GM19463 (cell line): Measurements from ENCODE around the gene CAV1.

Source experiments
- ATAC-seq: cut with Tn5 transposase; IDR thresholded peaks from one replicate; pipeline ENCODE4 v1.9.1; 2021; ENCODE audit warnings: mild to moderate bottlenecking, moderate library complexity; ENCODE audit not compliant: unreplicated experiment

The CAV1 gene

DNA sequence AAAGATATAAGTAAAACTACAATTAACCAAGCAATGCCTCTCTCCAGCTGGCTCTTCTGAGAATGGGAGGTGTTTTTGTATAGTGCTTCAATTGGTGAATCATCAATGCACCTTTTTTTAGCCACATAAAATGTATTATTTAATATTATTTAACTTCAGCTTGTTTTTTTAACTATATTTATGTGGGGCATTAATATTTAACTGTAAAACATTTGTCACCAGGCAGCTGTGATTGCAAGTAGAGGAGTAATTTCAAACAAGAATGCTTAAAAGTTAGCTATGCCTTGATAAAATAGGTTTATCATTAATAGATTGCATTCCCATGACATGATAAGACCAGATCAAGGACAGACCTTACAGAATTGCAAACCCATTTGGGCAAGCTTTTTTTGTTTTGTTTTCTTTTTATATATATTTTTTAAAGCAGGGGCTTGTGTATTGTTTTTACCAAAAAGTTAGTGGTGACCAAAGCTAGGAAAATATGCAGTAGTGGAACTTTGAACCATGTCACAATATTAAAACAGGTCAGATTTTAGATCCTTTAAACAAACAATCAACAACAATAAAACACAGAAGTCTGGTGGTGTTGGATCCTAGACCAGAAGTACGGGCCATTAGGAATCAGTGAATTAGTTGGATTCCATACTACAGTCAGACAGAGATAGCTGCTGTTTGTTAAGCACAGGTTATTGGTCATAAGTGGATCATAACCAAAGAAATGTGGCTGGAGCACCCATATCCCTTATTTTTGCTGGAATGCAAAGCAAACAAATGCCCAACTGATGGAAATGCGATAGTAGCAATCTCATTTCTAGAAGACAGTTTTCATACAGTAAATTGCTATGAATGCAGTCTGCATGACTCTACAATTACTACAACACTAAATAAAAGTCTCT is 22.4 kb upstream of the CAV1 start:
- ATAC-seq: no peak

DNA sequence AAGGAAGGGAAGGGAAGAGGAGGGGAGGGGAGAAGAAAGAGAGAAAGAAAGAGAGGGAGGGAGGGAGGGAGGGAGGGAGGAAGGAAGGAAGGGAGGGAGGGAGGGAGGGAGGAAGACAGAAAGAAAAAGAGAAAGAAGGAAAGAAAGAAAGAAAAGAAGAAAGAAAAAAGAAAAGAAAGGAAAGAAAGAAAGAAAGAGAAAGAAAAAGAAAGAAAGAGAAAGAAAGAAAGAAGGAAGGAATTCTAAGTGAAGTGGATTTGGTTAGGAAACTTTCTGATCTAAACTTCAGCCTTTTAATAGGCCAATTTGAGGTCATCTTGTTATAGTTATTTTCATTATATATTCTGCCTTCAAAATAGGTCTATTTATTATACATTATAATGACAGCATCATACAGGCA is 21.0 kb upstream of the CAV1 start:
- ATAC-seq: no peak

DNA sequence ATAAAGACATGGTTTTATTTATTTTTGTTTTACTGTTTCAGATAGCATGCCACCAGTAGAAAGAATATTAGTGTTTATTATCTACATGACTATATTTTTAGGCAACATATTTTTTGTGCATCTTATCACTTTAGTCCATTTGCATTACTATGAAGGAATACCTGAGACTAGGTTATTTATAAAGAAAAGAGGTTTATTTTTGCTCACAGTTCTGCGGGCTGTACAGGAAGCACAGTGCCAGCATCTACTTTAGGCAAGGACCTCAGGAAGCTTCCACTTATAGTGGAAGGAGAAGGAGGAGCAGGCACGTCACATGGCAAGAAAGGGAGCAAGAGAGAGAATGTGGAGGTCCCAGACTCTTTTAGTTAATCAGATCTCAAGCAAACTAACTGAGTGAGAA is 19.6 kb upstream of the CAV1 start:
- ATAC-seq: no peak

DNA sequence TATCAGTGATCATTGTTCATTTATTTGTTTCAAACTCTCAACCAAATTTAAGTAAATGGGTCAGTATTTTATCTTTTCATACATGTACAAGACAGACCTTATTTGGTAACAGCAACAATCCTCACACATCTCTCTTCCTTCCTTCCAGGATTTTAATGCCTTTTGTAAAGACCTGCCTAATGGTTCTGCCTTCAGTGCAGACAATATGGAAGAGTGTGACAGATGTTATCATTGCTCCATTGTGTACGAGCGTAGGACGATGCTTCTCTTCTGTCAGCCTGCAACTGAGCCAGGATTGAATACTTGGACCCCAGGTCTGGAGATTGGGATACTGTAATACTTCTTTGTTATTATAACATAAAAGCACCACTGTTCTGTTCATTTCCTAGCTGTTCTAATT is 19.0 kb upstream of the CAV1 start:
- no peak for ATAC-seq

DNA sequence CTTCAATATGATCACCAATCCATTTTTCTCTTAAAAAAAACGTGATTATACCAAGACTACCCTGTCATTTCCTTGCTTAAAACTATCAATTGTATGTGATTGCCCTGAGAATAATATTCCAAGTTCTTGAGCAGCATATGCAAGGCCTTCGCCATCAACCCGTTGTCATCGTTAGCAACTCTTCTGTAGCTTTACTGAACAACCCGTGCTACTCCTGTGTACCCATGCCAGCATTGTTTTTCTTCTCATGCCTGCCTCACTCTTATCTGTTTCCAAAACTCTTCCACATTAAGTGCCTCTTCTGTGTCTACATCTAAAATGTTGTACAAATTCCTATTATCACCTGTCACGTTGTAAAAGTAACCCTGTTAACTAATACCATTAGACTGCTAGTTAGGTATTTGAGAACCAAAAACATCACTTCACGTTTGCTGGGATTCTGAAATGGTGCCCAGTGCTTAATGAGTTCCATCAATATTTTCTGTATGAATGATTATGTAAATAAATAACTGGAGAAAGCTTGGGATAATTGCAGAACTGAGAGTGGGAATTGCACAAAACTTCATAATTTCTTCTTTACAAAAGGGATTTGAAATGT is 14.8 kb upstream of the CAV1 start:
- ATAC-seq: no peak

DNA sequence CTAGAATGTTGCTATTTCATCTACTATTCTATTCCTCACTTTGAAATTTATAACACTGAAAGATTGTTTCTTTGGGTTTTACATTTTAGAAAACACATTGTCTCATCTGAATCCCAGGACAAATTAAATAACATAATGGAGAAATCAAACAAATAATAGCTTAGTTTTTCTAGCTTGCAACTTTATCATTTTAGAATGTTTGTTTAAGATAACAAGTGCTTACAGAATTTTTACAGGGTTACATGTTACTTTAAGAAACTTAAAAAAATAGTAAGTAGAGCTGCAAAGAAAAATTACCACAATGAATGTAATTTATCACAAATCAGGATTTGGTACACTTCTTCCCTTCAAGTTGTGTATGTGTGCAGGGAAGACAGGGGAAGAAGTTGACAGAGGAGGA is 14.0 kb upstream of the CAV1 start:
- no peak for ATAC-seq

DNA sequence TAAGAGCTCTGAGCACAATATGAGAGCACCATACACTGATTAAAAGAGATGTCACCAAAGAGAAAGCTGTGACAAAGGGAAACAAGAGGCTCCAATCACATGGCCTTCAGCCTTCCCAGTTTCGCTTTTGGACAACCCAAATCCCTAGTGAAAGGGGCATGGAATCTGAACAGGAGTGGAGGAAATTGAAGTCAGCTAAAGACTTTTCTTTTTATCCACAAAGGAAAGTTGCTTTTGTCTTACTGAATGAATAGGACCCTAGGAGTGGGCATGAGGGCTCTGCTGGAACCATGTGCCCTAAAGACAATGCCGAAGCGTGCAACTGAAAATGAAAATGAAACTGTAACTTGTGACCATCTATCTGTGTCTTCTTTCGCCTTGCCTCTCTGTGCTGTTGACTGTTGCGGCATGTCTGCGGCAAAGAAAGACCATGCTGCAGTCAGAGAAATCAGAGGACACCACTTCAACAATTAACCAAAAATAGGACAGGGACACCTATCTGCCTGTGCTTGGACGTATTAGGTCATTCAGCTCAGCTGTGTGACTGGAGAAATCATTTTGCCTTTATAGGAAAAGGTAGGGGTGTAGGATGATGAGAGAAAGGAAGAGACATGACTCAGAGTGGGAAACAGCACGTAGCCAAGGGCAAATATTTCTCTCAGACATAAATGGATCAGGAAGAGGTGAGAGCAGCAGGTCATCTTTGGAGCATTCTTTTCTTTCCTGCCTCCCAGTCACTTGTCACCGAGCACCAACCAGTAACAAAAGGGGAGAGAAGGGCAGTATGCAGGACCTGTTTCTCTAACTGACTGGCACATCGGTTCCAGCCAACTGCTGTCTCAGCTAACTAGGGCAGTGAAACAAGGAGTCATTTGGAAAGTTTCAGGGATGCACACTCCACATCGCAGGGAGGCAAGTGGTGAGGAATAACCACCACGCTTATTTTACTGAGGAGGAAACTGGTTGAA is 13.0 kb upstream of the CAV1 start:
- ATAC-seq: peak; percentile 99

DNA sequence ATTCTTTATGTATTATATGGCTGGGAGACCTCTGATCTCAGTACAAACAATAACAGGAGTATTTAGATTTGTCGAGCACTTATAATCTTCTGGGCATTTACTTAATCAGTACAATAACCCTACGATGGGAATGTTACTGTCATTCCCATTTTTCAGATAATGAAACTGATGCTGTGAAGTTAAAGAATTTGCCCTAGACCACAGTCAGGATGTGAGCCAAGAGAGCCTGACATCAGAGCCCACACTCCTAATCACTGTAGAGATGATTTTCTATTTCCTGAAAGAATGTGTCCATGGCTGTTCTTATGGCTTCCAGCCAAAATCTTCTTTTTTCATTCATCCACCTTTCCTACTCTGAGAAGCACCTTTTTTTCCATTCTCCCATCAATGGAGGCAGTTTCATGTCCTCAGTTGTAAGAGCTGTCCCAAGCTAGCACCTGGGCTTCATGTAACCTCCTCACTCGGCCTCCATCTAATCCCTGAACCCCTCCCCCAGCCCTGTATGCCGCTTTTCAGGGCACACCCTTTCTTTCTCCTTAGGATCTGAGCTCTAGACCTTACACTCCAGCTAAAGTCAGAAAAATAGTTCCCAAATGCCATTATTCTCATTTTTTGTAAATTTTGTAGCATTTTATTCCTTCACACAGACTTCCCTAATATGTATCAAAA is 12.2 kb upstream of the CAV1 start:
- ATAC-seq: no peak

DNA sequence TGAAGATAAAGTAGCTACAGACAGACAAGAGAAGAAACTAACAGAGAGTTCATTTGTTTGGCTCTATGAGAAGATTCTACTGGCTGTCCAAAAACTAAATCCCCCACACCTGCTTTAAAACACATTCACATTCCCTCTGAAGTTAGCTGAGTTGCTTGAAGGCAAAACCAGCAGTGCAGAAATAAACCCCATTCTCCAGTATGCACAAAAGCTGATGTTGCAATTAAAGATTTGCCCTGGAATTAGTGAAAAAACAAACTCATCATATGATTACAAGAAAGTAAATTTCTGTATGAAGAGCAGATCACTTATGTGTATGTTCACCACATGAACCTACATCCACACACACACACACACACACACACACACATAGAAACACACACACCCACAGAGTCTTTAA is 9.3 kb upstream of the CAV1 start:
- no peak for ATAC-seq

DNA sequence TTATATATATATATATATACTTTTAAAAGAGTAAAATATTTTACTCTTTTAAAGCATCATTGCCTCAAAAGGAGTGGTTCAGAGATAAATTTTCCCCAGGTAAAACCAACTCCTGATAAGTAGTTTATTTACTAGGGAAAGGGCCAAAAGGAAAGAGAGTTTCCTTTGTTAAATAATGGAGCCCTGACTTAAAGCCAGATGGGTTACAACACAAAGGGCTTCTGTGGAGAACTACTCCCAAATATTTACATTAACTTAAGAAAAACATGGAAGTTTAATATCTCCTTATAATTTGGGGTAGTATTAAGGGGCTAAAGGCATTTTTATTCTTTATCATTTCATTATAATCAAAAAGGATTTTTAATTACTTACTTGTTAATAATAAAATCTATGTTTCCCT is 8.5 kb upstream of the CAV1 start:
- ATAC-seq: no peak

DNA sequence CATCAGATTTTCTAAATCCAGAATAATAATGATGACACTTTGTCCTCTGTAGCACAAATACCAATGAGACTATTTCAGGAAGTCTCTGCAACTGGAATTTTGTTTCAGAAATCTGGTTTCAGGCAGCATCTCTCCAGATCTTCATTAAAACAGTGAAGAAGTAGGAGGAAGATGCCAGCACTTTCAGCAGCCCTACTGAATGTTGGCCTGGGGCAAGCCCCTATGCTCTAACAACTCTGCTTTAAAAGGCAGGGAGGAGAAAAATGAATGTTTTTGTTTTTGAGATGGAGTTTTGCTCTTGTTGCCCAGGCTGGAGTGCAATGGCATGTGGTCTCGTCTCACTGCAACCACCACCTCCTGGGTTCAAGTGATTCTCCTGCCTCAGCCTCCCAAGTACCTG is 7.2 kb upstream of the CAV1 start:
- no peak for ATAC-seq

DNA sequence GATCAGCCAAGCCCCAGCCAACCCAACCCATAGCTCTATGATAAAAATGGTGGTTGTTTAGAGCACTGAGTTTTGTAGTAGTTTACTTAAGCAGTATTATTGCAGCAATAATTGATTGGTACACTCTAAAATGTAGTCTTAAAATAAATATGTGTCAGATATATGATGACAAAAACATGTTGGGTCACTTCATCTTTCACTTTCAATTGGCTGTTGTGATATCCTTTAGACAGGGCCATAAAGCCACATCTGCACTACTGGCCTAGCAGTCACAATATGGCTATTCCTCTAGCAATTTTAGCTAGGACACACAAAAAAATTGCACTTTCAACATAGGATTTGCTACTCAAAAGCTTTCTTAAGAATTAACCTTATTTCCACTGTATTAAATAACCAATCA is 5.9 kb upstream of the CAV1 start:
- ATAC-seq: peak; percentile 54

DNA sequence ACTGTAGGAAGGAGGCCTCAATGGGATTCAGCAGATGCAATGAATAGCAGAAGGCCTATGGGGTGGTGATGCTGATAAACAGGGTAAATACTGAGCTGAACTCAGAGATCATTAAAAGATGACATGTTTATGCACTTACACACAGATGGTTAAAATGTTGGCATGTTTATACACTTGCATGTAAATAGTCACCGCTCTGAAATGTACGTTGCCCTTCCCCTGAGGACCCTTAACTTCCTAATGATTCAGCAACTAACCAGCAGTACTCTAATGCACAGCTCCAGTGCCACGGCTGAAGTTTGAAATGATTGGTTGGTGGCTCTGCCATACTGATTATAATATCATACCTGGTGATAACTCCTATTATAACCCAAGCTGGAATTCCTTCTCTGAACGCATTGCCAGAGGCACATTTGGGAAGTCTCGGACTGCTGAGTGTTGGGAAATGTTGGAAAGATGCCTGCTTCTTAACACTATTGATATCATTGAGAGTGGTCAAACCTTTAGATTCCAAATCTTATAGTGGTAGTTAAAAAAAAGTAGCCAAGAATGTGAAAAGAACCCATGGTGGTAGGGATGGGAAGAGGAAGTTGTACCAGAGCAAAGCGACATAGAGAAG is 3.7 kb upstream of the CAV1 start:
- ATAC-seq: no peak

DNA sequence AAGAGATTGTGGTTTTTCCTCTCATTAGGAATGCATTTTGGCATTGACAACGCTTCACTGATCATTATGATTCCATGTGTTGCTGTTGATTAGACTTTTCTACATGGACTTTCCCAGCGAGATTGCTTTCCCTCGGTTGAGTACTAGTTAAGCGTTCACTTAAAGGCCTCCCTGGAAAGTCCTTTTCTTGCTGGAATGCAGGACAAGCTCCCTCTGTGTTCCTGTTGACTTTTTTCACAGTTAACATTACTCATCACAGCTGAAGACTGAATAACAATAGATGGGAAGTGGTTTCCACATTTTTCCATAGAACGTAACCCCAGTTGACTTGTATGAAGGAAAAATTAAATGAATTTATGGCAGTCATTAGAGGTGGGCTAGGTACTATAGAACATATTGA is 2.6 kb upstream of the CAV1 start:
- ATAC-seq: no peak

DNA sequence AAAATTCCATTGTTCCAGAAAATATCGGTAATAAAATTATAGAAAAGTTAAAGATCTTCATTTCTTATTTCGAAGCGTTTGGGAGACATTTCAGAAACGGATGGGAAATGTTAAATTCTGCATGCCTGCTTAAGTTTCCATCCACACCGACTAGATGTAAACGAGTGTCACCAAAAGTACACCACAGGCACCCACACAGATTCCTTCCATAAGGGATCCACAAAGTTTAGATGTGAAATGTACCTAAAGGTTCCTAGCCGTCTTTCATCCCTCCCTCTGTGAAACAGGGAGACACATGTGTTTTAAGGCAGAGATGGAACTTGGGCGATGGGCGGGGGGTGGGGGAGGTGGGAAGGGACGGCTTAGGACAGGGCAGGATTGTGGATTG is 621 bp upstream of the CAV1 start:
- ATAC-seq: no peak

DNA sequence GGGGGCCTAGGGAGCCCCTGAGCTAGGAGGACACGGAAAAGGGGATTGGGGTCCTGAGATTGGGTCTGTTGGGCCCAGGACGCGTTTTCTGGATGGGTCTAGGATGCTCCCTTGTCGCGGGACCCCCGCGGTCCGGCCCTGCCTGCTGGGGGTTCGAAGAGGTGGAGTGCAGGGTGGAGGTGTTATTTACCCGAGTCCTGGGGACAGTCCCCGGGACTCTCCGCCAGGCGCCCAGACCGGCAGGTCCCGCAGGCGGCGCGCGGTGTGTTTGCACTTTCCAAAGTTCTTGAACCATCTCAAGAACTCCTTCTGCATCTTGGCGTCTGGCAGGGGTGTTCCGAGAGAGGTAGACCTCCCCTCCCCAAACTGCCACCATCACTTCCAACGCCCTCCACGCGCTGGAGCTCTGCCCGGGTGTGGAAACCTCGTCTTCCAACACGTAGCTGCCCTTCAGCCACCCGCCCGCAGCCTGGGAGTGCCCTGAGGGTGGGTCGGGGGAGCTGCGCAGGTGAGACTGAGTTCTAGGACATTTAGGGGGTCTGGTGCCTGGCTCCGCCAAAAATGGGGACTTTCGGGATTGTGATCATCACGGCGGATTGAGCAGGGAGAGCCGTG is 569 bp downstream of the CAV1 start:
- peak; percentile 36 for ATAC-seq

DNA sequence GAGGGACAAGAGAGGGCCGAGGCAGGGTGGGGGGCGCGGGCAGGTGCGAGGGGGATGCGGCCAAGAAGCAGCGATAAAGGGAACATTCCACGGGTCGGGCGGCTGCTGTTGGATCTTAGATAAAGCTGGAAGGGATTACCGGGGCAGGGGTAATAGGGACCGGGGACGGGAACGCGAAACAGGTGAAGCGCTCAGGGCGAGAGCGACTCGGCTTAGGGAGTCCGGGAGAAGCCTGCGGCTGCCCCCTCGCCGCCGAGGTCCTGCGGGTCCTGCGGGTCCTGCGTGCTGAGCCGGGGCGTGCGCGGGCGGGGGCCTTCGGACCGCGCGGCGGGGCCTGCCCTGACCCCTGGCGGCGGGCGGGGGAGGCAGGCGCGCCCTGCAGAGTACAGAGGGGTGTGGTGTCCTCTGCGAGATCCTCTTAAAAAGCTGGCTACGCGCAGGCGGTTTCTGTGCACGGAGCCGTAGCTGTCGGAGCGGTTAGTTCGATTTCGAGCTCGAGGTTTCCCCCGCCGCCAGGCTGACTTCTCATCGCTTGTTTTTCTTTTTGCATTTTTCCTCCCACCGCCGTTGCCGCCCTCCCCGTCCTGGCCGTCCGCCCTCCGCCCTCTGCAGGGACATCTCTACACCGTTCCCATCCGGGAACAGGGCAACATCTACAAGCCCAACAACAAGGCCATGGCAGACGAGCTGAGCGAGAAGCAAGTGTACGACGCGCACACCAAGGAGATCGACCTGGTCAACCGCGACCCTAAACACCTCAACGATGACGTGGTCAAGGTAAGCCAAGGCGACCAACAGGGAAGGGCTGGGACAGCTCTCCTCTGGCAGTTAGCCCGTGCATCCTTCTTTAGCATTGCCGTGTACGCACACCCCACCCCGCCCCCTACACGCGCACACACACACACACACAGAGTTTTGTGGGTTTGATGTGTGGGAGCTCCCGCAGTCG is 1.4 kb downstream of the CAV1 start:
- peak; percentile 86 for ATAC-seq

DNA sequence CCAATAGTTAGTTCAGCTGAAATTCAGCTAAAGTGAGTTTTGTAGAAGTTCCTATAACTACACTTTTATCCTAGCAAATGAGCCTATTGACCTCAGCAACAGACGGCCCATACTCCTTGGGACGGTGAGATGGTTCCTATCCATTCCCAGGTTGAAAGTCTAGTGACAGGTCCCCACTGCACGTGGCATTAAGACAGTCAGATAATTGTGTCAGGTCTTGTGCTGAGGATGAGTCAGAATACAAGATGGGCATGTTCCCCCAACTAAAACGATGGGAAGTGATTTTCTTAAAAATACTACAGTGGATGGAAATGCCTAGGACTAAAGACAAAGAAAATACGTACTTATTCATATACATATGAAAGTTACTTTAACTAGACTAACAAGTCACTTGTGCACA is 2.1 kb downstream of the CAV1 start:
- ATAC-seq: no peak

DNA sequence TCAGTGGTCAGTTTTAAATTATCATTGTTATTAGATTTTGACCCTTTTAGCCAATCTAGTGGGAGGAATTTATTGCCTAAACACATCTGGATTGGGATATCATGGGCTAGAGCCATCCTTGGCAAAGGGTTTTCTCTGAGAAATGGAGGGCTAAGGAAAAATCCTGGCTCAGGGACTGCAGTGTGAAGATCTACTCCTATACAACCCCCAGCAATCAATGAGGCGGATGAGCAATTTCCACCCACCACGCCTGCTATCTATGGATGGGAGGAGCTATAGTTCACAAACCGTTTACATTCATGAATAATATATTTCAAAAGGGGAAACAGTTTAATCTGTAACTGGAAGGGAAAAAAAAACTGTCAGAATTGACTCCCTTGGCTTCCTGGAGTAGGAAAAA is 2.7 kb downstream of the CAV1 start:
- ATAC-seq: no peak
